ENCODE measurements around the gene BUB1B. TPM values are rescaled to one million over a fixed set of nuclear protein-coding genes. Genes with fewer than 3 reads are reported as not detected.

The BUB1B gene
- total RNA-seq, 1 experiment from 2014 or later, result 67.8 TPM

DNA sequence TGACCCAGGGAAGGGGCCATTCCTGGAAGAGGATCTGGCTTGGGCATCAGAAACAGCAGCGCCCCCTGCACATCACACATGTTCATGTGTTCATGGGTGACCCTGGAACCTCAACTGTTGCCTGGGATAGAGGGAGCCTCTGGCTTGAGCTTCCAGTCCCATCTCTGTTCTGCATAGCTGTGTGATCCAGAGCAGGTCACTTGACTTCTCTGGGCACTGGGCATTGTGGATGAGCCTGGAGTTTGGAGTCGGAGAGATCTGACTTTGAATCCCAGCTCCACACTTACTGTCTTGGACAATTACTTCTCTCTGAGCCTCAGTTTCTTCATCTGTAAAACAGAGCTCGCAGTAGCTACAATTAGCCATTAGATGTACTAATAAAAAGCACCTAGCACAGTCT, 93.6 kb downstream of the BUB1B start:
- in situ Hi-C loops (cut with HindIII; ENCODE audit: low pct_unique_long_range_greater_than_20kb, low sequenced_read_pairs), result no loop called here
- Histone ChIP-seq H3K36me3 (ENCODE audit: control insufficient read depth, insufficient read depth, low read length) (no peaks in the 10 kb centered on the region; the same call in 1 of the 2 replicates), H3K4me1 (ENCODE audit: control insufficient read depth, insufficient read depth, low read length) (peaks cover 31% of the 10 kb centered on the region), H3K9me3 (ENCODE audit: control insufficient read depth, insufficient read depth, low read depth, low read length) (no peaks in the 10 kb centered on the region), H3K4me3 (ENCODE audit: low read depth in 2 of 2, low read length in 2 of 2) (no peak overlapping the region), H3K27ac (ENCODE audit: low read length) (no peak overlapping the region), H3K27me3 (ENCODE audit: control insufficient read depth, insufficient read depth, low read length) (no peaks in the 10 kb centered on the region; the same call in 1 of the 2 replicates)
- POLR2A ChIA-PET, result no interaction called here
- CTCF ChIA-PET, result interaction anchor here (1.2 to 1.3 kb wide), 2 partner anchors 9 to 20 kb away, joined by 3 to 4 read pairs; no protein-coding TSS in a partner anchor
- intact Hi-C loops (cut with micrococcal nuclease; ENCODE audit: unreplicated experiment), result no loop called here
- ATAC-seq, result no peak
- no TSS peak for BruUV-seq (replicated peaks)
- TF ChIP-seq, protein P1, sequence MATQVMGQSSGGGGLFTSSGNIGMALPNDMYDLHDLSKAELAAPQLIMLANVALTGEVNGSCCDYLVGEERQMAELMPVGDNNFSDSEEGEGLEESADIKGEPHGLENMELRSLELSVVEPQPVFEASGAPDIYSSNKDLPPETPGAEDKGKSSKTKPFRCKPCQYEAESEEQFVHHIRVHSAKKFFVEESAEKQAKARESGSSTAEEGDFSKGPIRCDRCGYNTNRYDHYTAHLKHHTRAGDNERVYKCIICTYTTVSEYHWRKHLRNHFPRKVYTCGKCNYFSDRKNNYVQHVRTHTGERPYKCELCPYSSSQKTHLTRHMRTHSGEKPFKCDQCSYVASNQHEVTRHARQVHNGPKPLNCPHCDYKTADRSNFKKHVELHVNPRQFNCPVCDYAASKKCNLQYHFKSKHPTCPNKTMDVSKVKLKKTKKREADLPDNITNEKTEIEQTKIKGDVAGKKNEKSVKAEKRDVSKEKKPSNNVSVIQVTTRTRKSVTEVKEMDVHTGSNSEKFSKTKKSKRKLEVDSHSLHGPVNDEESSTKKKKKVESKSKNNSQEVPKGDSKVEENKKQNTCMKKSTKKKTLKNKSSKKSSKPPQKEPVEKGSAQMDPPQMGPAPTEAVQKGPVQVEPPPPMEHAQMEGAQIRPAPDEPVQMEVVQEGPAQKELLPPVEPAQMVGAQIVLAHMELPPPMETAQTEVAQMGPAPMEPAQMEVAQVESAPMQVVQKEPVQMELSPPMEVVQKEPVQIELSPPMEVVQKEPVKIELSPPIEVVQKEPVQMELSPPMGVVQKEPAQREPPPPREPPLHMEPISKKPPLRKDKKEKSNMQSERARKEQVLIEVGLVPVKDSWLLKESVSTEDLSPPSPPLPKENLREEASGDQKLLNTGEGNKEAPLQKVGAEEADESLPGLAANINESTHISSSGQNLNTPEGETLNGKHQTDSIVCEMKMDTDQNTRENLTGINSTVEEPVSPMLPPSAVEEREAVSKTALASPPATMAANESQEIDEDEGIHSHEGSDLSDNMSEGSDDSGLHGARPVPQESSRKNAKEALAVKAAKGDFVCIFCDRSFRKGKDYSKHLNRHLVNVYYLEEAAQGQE (IDR thresholded peaks at IDR 0.05; ENCODE audit: insufficient read depth in 1 of 2, low read depth in 2 of 2, low read length in 1 of 2), result no peak
- DNase-seq (ENCODE audit: low read depth, low spot score), result no peak

DNA sequence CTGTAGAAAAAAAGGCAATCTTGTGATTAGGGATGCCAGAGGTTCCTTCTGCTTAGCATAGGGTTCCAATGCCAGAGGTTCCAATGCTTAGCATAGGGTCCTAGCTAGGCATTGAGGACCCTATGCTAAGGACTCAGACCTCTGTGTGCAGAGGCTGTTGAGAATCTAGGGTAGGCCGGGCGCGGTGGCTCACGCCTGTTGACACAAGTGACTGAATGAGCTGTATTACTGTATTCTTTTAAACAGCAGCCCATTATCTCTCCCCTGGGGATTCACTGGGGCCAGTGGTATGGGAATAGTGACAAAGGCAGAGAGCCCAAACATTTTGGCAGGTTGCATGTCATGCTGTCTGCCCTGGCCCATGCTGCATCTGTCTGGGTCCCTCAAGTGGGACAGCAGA, 94.2 kb downstream of the BUB1B start:
- POLR2A ChIA-PET, result no interaction called here
- no peak overlapping the region for H3K27ac ChIP-seq (ENCODE audit: low read length)
- no TSS peak for BruUV-seq (replicated peaks)
- no peaks in the 10 kb centered on the region for H3K9me3 ChIP-seq (ENCODE audit: control insufficient read depth, insufficient read depth, low read depth, low read length)
- no peaks in the 10 kb centered on the region; the same call in 1 of the 2 replicates for H3K36me3 ChIP-seq (ENCODE audit: control insufficient read depth, insufficient read depth, low read length)
- intact Hi-C loops (cut with micrococcal nuclease; ENCODE audit: unreplicated experiment) (no loop called here), in situ Hi-C loops (cut with HindIII; ENCODE audit: low pct_unique_long_range_greater_than_20kb, low sequenced_read_pairs) (no loop called here)
- no peak for DNase-seq (ENCODE audit: low read depth, low spot score)
- ATAC-seq, result no peak
- CTCF ChIA-PET, result interaction anchor here (0.5 to 1.3 kb wide), 3 partner anchors 10 to 235 kb away, joined by 3 to 4 read pairs (median 3); no protein-coding TSS in a partner anchor
- no peak overlapping the region for H3K4me3 ChIP-seq (ENCODE audit: low read depth in 2 of 2, low read length in 2 of 2)
- peaks cover 26% of the 10 kb centered on the region for H3K4me1 ChIP-seq (ENCODE audit: control insufficient read depth, insufficient read depth, low read length)
- no peak for TF ChIP-seq TCF7L2 (IDR thresholded peaks at IDR 0.05; ENCODE audit: low read depth, low read length)
- TF ChIP-seq CTCF (IDR thresholded peaks at IDR 0.05), result no peak
- TF ChIP-seq SIN3A (IDR thresholded peaks at IDR 0.05; ENCODE audit: borderline replicate concordance, insufficient read depth, low read depth, low read length), result no peak
- TF ChIP-seq, protein P1 (IDR thresholded peaks at IDR 0.05; ENCODE audit: insufficient read depth in 1 of 2, low read depth in 2 of 2, low read length in 1 of 2), result no peak
- no peak for TF ChIP-seq POLR2AphosphoS5 (IDR thresholded peaks at IDR 0.05; ENCODE audit: low read depth, low read length)
- no peaks in the 10 kb centered on the region; the same call in 1 of the 2 replicates for H3K27me3 ChIP-seq (ENCODE audit: control insufficient read depth, insufficient read depth, low read length)

Data from Panc1 (cell line).